Ovary (tissue), 9 donors: Measurements from ENCODE around the gene UGT1A4. TPM values are rescaled to one million over a fixed set of nuclear protein-coding genes. Genes with fewer than 3 reads are reported as not detected.

Experiments
- DNase-seq, 5 donors: peaks; one replicate each; pipeline ENCODE4 v3.0.0-alpha.2; 2019 to 2020
- H3K27ac ChIP-seq, 2 donors: fragments of 200-600 bp; one replicate each; pipeline versions ENCODE4 v1.5.1 to v1.8.0; 2019 to 2022
- H3K27me3 ChIP-seq: fragments of 200-600 bp; one replicate; pipeline ENCODE4 v1.8.0; 2022
- H3K36me3 ChIP-seq: fragments of 200-600 bp; sonication (generic); one replicate; pipeline ENCODE4 v1.5.1; 2019
- H3K4me1 ChIP-seq: one replicate; pipeline ENCODE4 v1.8.1; 2013; ENCODE audit warnings: mild to moderate bottlenecking, moderate library complexity; ENCODE audit not compliant: insufficient read depth
- H3K4me3 ChIP-seq: fragments of 200-600 bp; sonication (generic); one replicate; pipeline ENCODE4 v1.5.1; 2017
- H3K9me3 ChIP-seq, 2 donors: fragments of 200-600 bp in 1 of 2; sonication (generic) in 1 of 2; one replicate each; pipeline versions ENCODE4 v1.5.1 to v1.8.1; 2013 to 2019; ENCODE audit warnings: mild to moderate bottlenecking in 1 of 2, moderate library complexity in 1 of 2
- CTCF ChIP-seq, 3 donors: fragments of 450-650 bp in 2 of 3; fragments of 200-600 bp in 1 of 3; IDR thresholded peaks; one replicate each; pipeline versions ENCODE4 v1.5.1 to v1.8.0; 2016 to 2022; ENCODE audit warnings: antibody characterized with exemption in 3 of 3, mild to moderate bottlenecking in 1 of 3
- EP300 ChIP-seq: sonication (generic); formaldehyde crosslinking; IDR thresholded peaks from one replicate; pipeline ENCODE4 v1.6.1; 2017; ENCODE audit warnings: antibody characterized with exemption
- POLR2A ChIP-seq: fragments of 450-650 bp; IDR thresholded peaks from one replicate; pipeline ENCODE4 v1.6.1; 2017; ENCODE audit warnings: antibody characterized with exemption, mild to moderate bottlenecking, moderate library complexity
- WGBS, 3 donors: extraction: QIAGEN DNeasy Blood & Tissue Kit in 1 of 3; methylation state at CpG; one replicate each; pipeline versions ENCODE4 v1.1.5 to v1.1.7; 2013 to 2017; 5-methylcytosine and 5-hydroxymethylcytosine counted together
- intact Hi-C, 4 donors: fragments of 100-400 bp; cut with DNase I; formaldehyde crosslinking; loops; one replicate each; pipeline versions ENCODE4 v1.11.0 to v1.15.1; 2022 to 2023
- polyA plus RNA-seq, 2 donors: library from polyadenylated mRNA; stranded (reverse); fragments of 200-250 nt in 1 of 2; fragments of 350-450 nt in 1 of 2; fragmentation: Illumina TruSeq in 1 of 2; extraction: RNeasy Lipid Tissue Mini Kit (QIAGEN cat#74804) in 1 of 2; gene quantifications; one replicate each; pipeline ENCODE4 v1.2.3, GENCODE V29; 2013 to 2014
- total RNA-seq, 7 donors: library from RNA; depleted of rRNA in 2 of 7; stranded (reverse); fragments of >200 nt in 2 of 7; fragmentation: NEBNext Ultra II Directional in 3 of 7; extraction: Animal tissue kit (Norgen Biotek cat#: 25700) in 3 of 7; gene quantifications; one replicate each; pipeline versions ENCODE4 v1.1.0 to v1.2.4, GENCODE V29; 2016 to 2023
- donor health status: DM: no; HTN: no; CAD: no; lungs with moderate emphysema.
- donor health status: DM: no; HTN: no; CAD: no.
- donor health status: Bipolar disorder and iron deficiency.
- donor health status: DM: yes; HTN: yes; CAD: no.
- donor health status: DM: no; HTN: no; CAD: no.
- donor health status: DM: yes; HTN: yes; CAD: no.

UGT1A4 gene
- total and polyA plus RNA-seq, 9 donors, result 0.11 to 0.36 TPM; not detected in 7

- no peak for TF ChIP-seq POLR2A
- no peak for TF ChIP-seq EP300
- no peak for TF ChIP-seq CTCF (IDR thresholded peaks at IDR 0.05)
- Histone ChIP-seq H3K27me3 (no peaks in the 10 kb centered on the region), H3K4me3 (no peak overlapping the region), H3K4me1 (no peaks in the 10 kb centered on the region), H3K27ac (no peak overlapping the region), H3K36me3 (no peaks in the 10 kb centered on the region), H3K9me3 (no peaks in the 10 kb centered on the region)
- WGBS, 3 donors, result 68 to 78% (median 78%) methylated on average over 5 of the region's 5 CpGs
- intact Hi-C loops, result no loop called here
- DNase-seq, result no peak
Observed at GRCh38 chr2:233688341-233688740, 30.2 kb upstream of the UGT1A4 start.

GRCh38 chr2:233689031-233689430, 29.5 kb upstream of the UGT1A4 start:
- no peaks in the 10 kb centered on the region for H3K36me3 ChIP-seq
- H3K4me3 ChIP-seq, result no peak overlapping the region
- intact Hi-C loops, result no loop called here
- no peak for TF ChIP-seq CTCF (IDR thresholded peaks at IDR 0.05)
- no peak for TF ChIP-seq EP300
- TF ChIP-seq POLR2A, result no peak
- no peak overlapping the region for H3K27ac ChIP-seq
- H3K27me3 ChIP-seq, result no peaks in the 10 kb centered on the region
- H3K9me3 ChIP-seq, result no peaks in the 10 kb centered on the region
- no peaks in the 10 kb centered on the region for H3K4me1 ChIP-seq
- DNase-seq, result no peak

- Histone ChIP-seq H3K4me1 (no peaks in the 10 kb centered on the region), H3K9me3 (no peaks in the 10 kb centered on the region), H3K4me3 (no peak overlapping the region), H3K27me3 (no peaks in the 10 kb centered on the region), H3K27ac (no peak overlapping the region), H3K36me3 (no peaks in the 10 kb centered on the region)
- 5 to 13% (median 8%) methylated on average over 3 of the region's 3 CpGs for WGBS, 3 donors
- no peak for TF ChIP-seq CTCF (IDR thresholded peaks at IDR 0.05)
- TF ChIP-seq EP300, result no peak
- no peak for TF ChIP-seq POLR2A
- DNase-seq, result no peak
- intact Hi-C loops, result no loop called here
Observed at GRCh38 chr2:233689501-233689900, 29.0 kb upstream of the UGT1A4 start.

- Histone ChIP-seq H3K4me1 (no peaks in the 10 kb centered on the region), H3K9me3 (no peaks in the 10 kb centered on the region), H3K27ac (no peak overlapping the region), H3K4me3 (no peak overlapping the region), H3K36me3 (no peaks in the 10 kb centered on the region), H3K27me3 (no peaks in the 10 kb centered on the region)
- WGBS, 3 donors, result 59 to 74% (median 73%) methylated on average over 4 of the region's 4 CpGs
- no peak for TF ChIP-seq CTCF (IDR thresholded peaks at IDR 0.05)
- no peak for TF ChIP-seq EP300
- TF ChIP-seq POLR2A, result no peak
- DNase-seq, result no peak
- intact Hi-C loops, result no loop called here
Observed at GRCh38 chr2:233690444-233690843, 28.1 kb upstream of the UGT1A4 start.
